ENCODE data around the gene SFMBT1.

DNA sequence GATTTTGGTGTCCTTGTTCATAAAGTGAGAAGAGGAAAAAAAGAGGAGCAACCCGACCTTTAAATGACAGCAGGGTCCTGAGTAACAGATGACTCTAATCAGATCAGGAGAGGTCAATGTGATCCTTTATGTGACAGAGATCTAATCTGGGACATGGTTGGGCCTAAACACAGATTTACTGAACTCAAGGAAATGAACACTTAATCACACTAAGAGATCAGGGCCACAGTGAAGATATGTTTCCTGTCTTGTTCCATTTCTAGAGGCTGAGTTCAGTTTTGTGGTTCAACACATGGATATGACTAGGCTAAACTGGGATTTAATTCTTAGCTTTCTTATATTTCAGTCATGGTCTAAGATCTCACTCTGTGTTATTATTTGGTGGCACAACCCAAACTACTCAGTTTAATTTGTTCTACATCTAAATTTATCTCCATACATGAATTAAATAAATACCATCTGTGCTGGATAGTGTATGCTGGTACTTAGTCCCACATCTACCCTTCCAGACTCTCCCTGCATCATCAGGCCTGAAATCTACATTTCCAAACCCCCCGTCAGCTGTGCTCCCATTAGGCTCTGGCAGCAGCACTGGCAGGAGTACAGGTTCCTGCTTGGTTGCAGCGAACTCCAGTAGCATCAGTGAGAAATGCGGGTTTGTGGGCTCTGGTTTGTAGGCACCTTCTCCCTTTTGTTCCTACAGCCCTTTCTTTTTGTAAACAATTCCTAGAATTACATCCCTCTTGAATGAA is 22.6 kb downstream of the SFMBT1 start:
- TF ChIP-seq, protein P1, sequence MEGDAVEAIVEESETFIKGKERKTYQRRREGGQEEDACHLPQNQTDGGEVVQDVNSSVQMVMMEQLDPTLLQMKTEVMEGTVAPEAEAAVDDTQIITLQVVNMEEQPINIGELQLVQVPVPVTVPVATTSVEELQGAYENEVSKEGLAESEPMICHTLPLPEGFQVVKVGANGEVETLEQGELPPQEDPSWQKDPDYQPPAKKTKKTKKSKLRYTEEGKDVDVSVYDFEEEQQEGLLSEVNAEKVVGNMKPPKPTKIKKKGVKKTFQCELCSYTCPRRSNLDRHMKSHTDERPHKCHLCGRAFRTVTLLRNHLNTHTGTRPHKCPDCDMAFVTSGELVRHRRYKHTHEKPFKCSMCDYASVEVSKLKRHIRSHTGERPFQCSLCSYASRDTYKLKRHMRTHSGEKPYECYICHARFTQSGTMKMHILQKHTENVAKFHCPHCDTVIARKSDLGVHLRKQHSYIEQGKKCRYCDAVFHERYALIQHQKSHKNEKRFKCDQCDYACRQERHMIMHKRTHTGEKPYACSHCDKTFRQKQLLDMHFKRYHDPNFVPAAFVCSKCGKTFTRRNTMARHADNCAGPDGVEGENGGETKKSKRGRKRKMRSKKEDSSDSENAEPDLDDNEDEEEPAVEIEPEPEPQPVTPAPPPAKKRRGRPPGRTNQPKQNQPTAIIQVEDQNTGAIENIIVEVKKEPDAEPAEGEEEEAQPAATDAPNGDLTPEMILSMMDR (IDR thresholded peaks at IDR 0.05): no peak
- TF ChIP-seq POLR2A (IDR thresholded peaks at IDR 0.05): no peak
